Measurements from ENCODE around the gene NAA25.

The NAA25 gene

DNA sequence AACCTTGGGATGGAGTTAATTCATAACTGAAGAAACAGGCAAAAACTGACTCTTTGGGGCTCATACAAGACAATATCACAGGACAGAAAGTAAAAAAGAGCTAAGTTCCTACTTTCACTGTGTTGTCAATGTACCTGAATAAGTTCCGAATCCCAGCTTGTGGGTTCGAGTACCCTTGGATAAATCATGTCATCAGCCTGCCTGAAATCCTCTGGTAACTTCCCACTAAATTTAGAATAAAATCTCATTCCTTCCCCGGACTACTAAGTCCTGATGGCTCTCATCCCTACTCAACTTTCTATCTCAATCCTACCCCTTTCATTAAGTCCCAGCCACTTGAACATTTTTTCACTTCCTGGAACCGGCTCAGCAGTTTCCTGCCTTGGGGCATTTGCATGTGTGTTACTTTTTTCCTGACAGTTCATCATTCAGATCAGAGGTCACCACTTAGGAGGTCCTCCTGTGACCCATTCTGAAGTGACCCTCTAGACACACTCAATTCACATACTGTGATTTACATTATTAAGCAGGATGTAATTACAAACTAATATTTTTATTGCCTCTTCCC lies 82.7 kb downstream of the NAA25 start:
- TF ChIP-seq FOXP2 (optimal IDR thresholded peaks at IDR 0.05; ENCODE audit: borderline replicate concordance, extremely low read depth, extremely low read length, insufficient read depth) = no peak
- TF ChIP-seq TAF1 (IDR thresholded peaks at IDR 0.05; ENCODE audit: borderline replicate concordance, insufficient read depth, low read length) = no peak
- no peak for TF ChIP-seq REST (IDR thresholded peaks at IDR 0.05; ENCODE audit: insufficient read depth in 1 of 2, low read depth in 2 of 2, low read length in 2 of 2)
- TF ChIP-seq SIN3A (IDR thresholded peaks at IDR 0.05; ENCODE audit: borderline replicate concordance, insufficient read depth, low read length) = no peak
- TF ChIP-seq POLR2AphosphoS5 (IDR thresholded peaks at IDR 0.05; ENCODE audit: low read depth, low read length) = peak; percentile 48; the same call in 1 of the 2 replicates

GRCh38 chr12:112023759-112024396 lies 84.7 kb downstream of the NAA25 start:
- no peak for TF ChIP-seq REST (IDR thresholded peaks at IDR 0.05; ENCODE audit: insufficient read depth in 1 of 2, low read depth in 2 of 2, low read length in 2 of 2)
- TF ChIP-seq POLR2AphosphoS5 (IDR thresholded peaks at IDR 0.05; ENCODE audit: low read depth, low read length) = peak; percentile 33

- TF ChIP-seq POLR2AphosphoS5 (IDR thresholded peaks at IDR 0.05; ENCODE audit: low read depth, low read length) (peak; percentile 76), REST (IDR thresholded peaks at IDR 0.05; ENCODE audit: insufficient read depth in 1 of 2, low read depth in 2 of 2, low read length in 2 of 2) (no peak)
These were observed 86.2 kb downstream of the NAA25 start for GRCh38 chr12:112022241-112023016.

DNA sequence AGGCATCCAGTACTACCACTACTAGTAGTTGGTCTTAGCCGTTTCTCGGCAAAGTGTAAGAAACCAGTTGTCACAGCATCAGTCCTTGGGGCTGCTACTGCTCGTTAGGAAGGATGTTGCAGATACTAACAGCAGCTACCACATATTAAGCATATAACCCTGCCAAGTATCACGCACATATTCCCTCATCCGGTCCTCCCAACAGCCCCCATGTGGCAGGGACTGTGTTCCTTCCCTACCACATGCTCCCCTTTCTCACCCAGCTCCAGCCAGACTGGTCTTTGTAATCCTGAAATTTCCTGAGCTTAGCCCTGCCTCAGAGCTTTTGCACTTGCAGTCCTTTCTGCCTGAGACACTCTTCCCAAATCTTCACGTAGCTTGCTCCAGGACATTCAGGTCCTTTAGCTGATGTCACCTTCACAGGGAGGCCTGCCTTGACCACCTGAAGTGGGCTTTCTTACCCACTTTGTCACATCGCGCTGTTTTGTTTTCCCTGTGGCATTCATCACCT lies 87.6 kb downstream of the NAA25 start:
- TF ChIP-seq FOXP2 (optimal IDR thresholded peaks at IDR 0.05; ENCODE audit: borderline replicate concordance, extremely low read depth, extremely low read length, insufficient read depth) = no peak
- no peak for TF ChIP-seq SIN3A (IDR thresholded peaks at IDR 0.05; ENCODE audit: borderline replicate concordance, insufficient read depth, low read length)
- TF ChIP-seq REST (IDR thresholded peaks at IDR 0.05; ENCODE audit: insufficient read depth in 1 of 2, low read depth in 2 of 2, low read length in 2 of 2) = no peak
- TF ChIP-seq POLR2AphosphoS5 (IDR thresholded peaks at IDR 0.05; ENCODE audit: low read depth, low read length) = no peak
- TF ChIP-seq TAF1 (IDR thresholded peaks at IDR 0.05; ENCODE audit: borderline replicate concordance, insufficient read depth, low read length) = no peak
